Esophagus (tissue), 2 donors: ENCODE data around the gene SIGLEC10. TPM values are rescaled to one million over a fixed set of nuclear protein-coding genes. Genes with fewer than 3 reads are reported as not detected.

Source experiments
- H3K27ac ChIP-seq, 2 donors: one replicate each; pipeline ENCODE4 v1.5.1; 2013; ENCODE audit warnings: low read depth in 2 of 2, mild to moderate bottlenecking in 2 of 2, inconsistent platforms in 1 of 2, low read length in 1 of 2, moderate library complexity in 1 of 2
- H3K27me3 ChIP-seq, 2 donors: one replicate each; pipeline ENCODE4 v1.6.1; 2013; ENCODE audit warnings: low read length in 2 of 2, control low read depth in 1 of 2, mild to moderate bottlenecking in 1 of 2; ENCODE audit not compliant: insufficient read depth in 2 of 2, control insufficient read depth in 1 of 2
- H3K36me3 ChIP-seq, 2 donors: one replicate each; pipeline ENCODE4 v1.6.1; 2013; ENCODE audit warnings: low read length in 1 of 2; ENCODE audit not compliant: control insufficient read depth in 2 of 2, insufficient read depth in 2 of 2
- H3K4me1 ChIP-seq, 2 donors: one replicate each; pipeline ENCODE4 v1.6.1; 2013; ENCODE audit warnings: low read length in 1 of 2; ENCODE audit not compliant: control insufficient read depth in 2 of 2, insufficient read depth in 2 of 2
- H3K4me3 ChIP-seq, 2 donors: one replicate each; pipeline ENCODE4 v1.5.1; 2013; ENCODE audit warnings: low read length in 2 of 2, mild to moderate bottlenecking in 2 of 2, low read depth in 1 of 2, moderate library complexity in 1 of 2
- H3K9me3 ChIP-seq, 2 donors: one replicate each; pipeline ENCODE4 v1.6.1; 2013; ENCODE audit warnings: mild to moderate bottlenecking in 2 of 2, low read depth in 1 of 2, low read length in 1 of 2, moderate library complexity in 1 of 2; ENCODE audit not compliant: control insufficient read depth in 2 of 2, insufficient read depth in 1 of 2
- WGBS, 2 donors: extraction: QIAGEN DNeasy Blood & Tissue Kit; methylation state at CpG; one replicate each; pipeline ENCODE4 v1.1.7; 2013; 5-methylcytosine and 5-hydroxymethylcytosine counted together
- polyA plus RNA-seq, 2 donors: library from polyadenylated mRNA; stranded (reverse); fragments of 200-250 nt; gene quantifications; one replicate each; pipeline ENCODE4 v1.2.3, GENCODE V29; 2013
- donor health status: healthy with polysubstance abuse.
- donor health status: Bipolar disorder and iron deficiency.

The SIGLEC10 gene
- polyA plus RNA-seq, 2 donors = 0.65 to 0.79 TPM

- Histone ChIP-seq H3K27me3 (no peaks in the 10 kb centered on the region), H3K9me3 (no peaks in the 10 kb centered on the region), H3K27ac (no peak within 1 kb of the TSS), H3K4me1 (peaks cover 0 to 2% of the 10 kb centered on the region in 2 donors), H3K4me3 (no peak within 1 kb of the TSS), H3K36me3 (no peaks in the 10 kb centered on the region)
- WGBS, 2 donors = 75 to 80% methylated on average over 15 of the region's 15 CpGs
Observed at GRCh38 chr19:51387924-51388389, 29.5 kb downstream of the SIGLEC10 start, which contains the start of gene LIM2. Gene LIM2 (minus strand): TSS chr19:51387974. CDS start chr19:51387443, 531 bp downstream.

- H3K4me1 ChIP-seq = peaks cover 0 to 2% of the 10 kb centered on the region in 2 donors
- no peaks in the 10 kb centered on the region for H3K9me3 ChIP-seq
- WGBS, 2 donors = 82 to 90% methylated on average over 14 of the region's 14 CpGs
- no peak overlapping the region for H3K27ac ChIP-seq
- H3K27me3 ChIP-seq = no peaks in the 10 kb centered on the region
- H3K36me3 ChIP-seq = no peaks in the 10 kb centered on the region
- H3K4me3 ChIP-seq = no peak overlapping the region
Observed at GRCh38 chr19:51386882-51387520, 30.4 kb downstream of the SIGLEC10 start.

DNA sequence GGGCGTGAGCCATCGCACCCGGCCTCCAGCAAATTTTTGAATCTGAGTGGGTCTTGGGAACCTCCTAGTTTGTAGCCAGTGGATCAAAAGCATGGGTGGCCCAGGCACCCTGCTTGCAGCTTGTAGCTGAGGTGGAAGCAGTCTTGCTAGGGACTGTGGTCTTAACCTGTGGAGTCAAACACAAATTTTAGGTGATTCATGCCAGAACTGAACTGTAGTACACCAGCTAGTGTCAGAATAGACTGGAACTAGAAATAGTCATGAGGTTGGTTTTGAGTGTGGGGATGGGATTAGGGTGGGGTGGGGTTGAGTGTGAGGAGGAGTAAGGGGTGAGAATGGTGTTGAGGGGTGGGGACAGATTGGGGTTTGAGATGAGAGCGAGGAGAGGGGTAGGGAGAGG, 35.4 kb downstream of the SIGLEC10 start:
- H3K27ac ChIP-seq = no peak overlapping the region
- H3K4me3 ChIP-seq = no peak overlapping the region
- 96 to 98% methylated on average over 4 of the region's 4 CpGs for WGBS, 2 donors
- no peaks in the 10 kb centered on the region for H3K4me1 ChIP-seq
- H3K9me3 ChIP-seq = no peaks in the 10 kb centered on the region
- H3K27me3 ChIP-seq = no peaks in the 10 kb centered on the region
- no peaks in the 10 kb centered on the region for H3K36me3 ChIP-seq

DNA sequence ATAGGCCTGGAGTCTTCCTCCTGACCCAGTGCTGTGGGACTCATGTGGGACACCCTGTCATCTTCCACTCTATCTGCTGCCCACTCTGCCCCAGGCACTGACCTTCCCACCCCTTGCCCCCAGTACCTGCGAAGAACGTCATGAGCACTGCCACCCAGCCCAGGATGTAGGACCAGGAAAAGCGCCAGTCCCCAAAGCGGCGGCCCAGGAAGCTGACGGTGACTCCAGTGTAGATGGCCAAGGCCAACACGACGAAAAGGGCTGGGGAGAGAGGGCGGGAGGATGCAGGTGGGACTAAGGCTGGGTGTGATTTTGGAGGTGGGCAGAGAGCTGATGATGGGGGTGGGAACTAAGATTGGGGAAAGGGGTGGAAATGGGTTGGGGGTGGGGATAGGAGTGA, 37.1 kb downstream of the SIGLEC10 start:
- Histone ChIP-seq H3K36me3 (no peaks in the 10 kb centered on the region), H3K27me3 (no peaks in the 10 kb centered on the region), H3K4me1 (no peaks in the 10 kb centered on the region), H3K27ac (no peak overlapping the region), H3K9me3 (no peaks in the 10 kb centered on the region), H3K4me3 (no peak overlapping the region)
- 91 to 95% methylated on average over 9 of the region's 9 CpGs for WGBS, 2 donors

DNA sequence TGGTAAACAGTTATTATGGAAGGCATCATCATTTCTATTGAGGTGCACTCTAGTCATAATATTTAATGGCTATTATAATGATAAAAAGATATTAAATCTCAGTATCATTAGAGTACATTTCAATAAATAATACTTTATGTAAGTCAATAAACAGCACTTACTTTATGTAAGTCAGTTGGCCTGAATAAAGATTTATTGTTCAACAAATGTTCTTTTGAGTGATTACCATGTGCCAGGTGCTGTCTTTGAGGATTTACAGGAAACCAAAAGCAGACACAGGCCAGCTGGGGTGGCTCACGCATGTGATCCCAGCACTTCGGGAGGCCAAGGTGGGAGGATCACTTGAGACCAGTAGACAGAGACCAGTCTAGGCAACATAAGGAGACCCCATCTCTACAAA, 40.0 kb downstream of the SIGLEC10 start:
- no peaks in the 10 kb centered on the region for H3K36me3 ChIP-seq
- 84 to 85% methylated on average over 2 of the region's 2 CpGs for WGBS, 2 donors
- H3K9me3 ChIP-seq = no peaks in the 10 kb centered on the region
- no peaks in the 10 kb centered on the region for H3K27me3 ChIP-seq
- no peaks in the 10 kb centered on the region for H3K4me1 ChIP-seq
- no peak overlapping the region for H3K4me3 ChIP-seq
- H3K27ac ChIP-seq = no peak overlapping the region

DNA sequence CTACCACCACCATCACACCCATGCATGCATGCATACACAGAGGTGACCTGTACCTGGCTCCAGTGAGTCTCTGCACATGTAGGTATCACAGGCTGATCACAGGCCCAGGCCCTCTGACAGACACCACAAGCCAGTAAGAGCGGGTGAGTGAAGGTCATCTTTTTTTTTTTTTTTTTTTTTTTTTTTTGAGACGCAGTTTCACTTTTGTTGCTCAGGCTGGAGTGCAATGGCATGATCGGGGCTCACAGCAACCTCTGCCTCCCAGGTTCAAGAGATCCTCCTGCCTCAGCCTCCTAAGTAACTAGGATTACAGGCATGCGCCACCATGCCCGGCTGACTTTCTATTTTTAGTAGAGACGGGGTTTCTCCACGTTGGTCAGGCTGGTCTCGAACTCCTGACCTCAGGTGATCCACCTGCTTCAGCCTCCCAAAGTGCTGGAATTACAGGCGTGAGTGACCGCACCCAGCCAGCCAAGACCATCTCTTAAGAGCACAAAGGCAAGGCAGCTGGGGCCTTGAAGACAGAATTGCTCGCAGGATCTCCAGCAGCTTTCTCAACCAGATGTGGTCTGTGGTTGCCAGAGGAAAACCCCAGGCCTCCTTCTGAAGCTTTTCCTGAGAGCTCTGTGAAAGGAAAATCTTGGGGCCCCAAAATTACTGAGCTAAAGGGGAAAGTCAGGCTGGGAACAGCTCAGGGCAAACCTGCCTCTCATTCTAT, 41.8 kb downstream of the SIGLEC10 start:
- no peaks in the 10 kb centered on the region for H3K4me1 ChIP-seq
- WGBS, 2 donors = 68 to 74% methylated on average over 10 to 11 of the region's 11 CpGs
- no peaks in the 10 kb centered on the region for H3K36me3 ChIP-seq
- no peaks in the 10 kb centered on the region for H3K27me3 ChIP-seq
- no peaks in the 10 kb centered on the region for H3K9me3 ChIP-seq
- no peak overlapping the region for H3K27ac ChIP-seq
- H3K4me3 ChIP-seq = no peak overlapping the region

- Histone ChIP-seq H3K4me1 (peaks cover 0 to 5% of the 10 kb centered on the region in 2 donors), H3K9me3 (no peaks in the 10 kb centered on the region), H3K27me3 (no peaks in the 10 kb centered on the region), H3K4me3 (peak within 1 kb of the TSS in 1 of 2 donors; percentile 8), H3K27ac (peak within 1 kb of the TSS; percentile 4 to 65), H3K36me3 (no peaks in the 10 kb centered on the region)
- 47 to 49% methylated on average over 9 of the region's 9 CpGs for WGBS, 2 donors
Observed at GRCh38 chr19:51372649-51373504, 44.6 kb downstream of the SIGLEC10 start, which contains the start of gene NKG7. Gene NKG7 (minus strand): TSS chr19:51372654. CDS start chr19:51372535, 119 bp downstream.

- Histone ChIP-seq H3K36me3 (no peaks in the 10 kb centered on the region), H3K27ac (peak overlapping the region; percentile 4 to 65), H3K4me1 (peaks cover 0 to 5% of the 10 kb centered on the region in 2 donors), H3K27me3 (no peaks in the 10 kb centered on the region), H3K4me3 (peak overlapping the region in 1 of 2 donors; percentile 8), H3K9me3 (no peaks in the 10 kb centered on the region)
- WGBS, 2 donors = 78 to 79% methylated on average over 18 of the region's 18 CpGs
Observed at GRCh38 chr19:51372021-51372648, 45.3 kb downstream of the SIGLEC10 start.

DNA sequence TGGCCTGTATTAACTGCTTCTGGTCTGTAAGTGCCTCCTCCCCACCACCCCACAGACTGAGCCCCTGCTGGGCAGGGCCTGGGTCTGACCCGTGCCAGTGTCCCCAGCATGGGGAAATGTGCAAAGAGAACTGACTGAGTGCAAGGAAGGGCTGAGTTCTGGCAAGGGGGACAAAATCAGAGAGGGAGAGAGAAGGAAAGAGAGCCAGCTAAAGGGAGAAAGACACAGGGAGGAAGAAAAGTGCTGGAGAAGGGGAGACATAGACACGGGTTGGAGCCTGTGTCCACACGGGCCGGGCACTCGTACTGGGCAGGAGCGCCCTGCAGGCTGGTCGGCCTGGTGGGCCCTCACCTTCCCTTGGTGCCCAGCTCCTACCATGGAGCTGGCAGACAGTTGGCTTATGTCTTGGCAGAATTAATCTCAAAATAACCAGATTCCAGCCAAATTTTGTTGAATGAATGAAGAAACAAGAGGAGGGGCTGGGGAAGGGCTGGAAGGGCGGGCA, 46.2 kb downstream of the SIGLEC10 start:
- no peak overlapping the region for H3K4me3 ChIP-seq
- no peaks in the 10 kb centered on the region for H3K27me3 ChIP-seq
- peaks cover 0 to 5% of the 10 kb centered on the region in 2 donors for H3K4me1 ChIP-seq
- H3K27ac ChIP-seq = no peak overlapping the region
- H3K36me3 ChIP-seq = no peaks in the 10 kb centered on the region
- no peaks in the 10 kb centered on the region for H3K9me3 ChIP-seq
- 73 to 74% methylated on average over 8 of the region's 8 CpGs for WGBS, 2 donors
